SH-SY5Y (cell line): ENCODE data around the gene IL1RL2.

Experiments used
- GATA2 ChIP-seq: IDR thresholded peaks from 2 replicates; pipeline ENCODE4 v1.6.1; 2011; ENCODE audit warnings: mild to moderate bottlenecking, low read depth, low read length
- GATA3 ChIP-seq: IDR thresholded peaks from 2 replicates; pipeline ENCODE4 v1.6.1; 2011; ENCODE audit warnings: low read depth, mild to moderate bottlenecking, low read length, moderate library complexity

The IL1RL2 gene

DNA sequence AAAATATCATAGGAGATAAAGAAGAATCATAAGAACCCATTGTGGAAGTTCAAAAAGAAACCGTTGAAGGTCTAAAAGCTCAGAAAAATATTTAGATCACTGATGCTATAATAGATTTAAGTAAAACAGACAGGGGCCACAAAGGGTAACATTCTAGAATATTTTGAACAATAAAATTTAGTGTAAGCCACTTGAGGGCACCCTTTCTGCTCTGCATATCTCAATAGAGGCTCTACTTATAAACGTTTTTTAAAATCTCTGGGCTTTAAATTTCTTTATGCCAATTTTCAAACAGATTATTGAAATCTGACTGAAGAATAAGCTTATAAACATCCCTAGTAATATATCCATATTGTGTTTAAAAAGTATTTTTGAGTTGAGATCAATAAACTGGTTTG lies 66.9 kb downstream of the IL1RL2 start:
- TF ChIP-seq GATA3 (no peak), GATA2 (no peak)

DNA sequence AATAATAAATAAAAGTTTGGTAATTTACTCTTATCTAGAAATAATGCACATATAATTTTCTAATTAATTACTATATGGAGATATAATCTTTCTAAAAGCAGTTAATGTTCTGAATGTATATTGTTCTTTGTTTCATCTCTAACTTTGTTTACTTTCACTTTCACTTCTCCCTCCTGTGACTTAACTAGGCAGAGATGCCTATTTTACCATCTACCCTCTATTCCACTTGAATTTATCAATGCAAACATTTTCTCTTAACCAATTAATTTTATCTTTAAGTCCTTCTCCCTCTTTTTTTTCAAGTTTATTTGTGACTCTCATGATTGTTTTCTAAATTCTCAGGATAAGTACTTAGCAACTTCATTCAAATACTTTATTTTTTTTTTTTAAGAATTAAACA lies 69.5 kb downstream of the IL1RL2 start:
- TF ChIP-seq GATA2 (no peak), GATA3 (no peak)

DNA sequence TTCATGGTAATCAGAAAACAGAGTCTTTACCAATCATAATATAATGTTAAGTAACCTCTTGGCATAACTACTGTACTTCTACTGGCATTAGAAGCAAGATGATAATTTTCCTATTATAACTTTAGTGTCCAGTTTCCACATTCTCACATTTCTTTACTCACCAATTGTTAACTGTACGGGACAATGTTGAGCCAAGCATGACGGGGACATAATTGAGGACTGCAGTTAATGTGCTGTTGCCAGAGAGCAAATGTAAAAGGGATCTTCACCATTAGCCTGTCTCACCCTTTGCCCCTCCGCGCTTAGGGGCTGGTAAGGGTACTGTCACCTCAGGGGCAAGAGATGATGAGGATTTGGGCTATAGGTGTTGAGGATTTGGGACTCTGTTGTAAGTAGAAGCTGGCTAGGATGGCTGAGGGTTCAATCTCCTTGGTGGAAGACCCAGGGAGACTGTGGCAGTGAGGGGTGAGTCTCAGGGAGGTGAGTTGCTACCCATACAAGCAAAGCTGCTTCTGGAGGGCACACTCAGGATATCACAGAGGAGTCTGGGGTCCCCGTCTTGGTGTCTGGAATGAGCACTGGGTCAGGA lies 70.1 kb downstream of the IL1RL2 start:
- no peak for TF ChIP-seq GATA3
- no peak for TF ChIP-seq GATA2

DNA sequence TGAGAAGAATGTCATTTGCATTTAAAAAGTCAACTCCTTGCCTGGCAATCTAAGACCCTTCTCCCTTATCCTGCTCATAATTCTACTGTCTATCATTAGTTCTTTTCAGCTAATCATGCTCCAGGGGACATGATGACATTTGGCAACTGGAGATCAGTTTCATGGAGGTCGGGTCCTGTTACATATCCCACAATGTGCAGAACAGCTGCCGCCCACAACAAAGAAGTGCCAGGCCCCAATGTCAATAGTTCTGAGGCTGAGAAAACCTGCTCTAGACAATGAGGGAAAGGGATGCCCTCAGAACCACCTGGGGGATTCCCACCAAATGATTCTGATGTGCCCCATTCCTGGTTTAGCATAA lies 71.2 kb downstream of the IL1RL2 start:
- TF ChIP-seq GATA2, result no peak
- TF ChIP-seq GATA3, result no peak

DNA sequence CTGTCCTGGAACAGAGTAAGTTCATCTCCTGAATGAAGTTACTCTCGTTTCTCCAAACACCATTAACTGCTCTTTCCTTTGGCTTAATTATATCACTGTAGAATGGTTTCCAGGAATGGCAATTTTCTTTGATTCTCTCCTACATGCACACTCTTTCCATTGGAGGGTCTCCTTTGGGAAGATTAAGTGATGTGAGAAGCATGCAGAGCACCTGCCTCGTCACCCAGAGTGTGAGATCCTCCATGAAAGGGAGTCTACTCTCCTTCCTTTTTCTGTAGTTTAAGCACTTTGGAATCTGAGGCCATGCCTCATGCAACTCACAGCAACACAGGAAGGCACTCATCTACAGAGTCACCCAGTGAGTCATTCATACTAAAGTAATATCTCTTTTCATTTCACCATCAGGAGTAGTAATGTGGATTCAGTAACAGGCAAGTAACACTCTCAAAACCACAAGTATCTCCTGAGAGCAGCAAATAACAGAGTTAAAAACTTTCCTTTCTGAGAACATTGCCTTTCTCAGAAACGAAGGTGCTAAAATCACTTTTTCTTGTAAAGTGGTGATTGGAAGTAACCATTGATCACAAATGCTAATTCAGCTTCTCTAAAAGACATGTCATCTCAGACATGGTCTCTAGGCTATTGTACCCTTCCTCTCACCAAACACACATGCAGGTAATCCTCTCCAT lies 71.7 kb downstream of the IL1RL2 start:
- TF ChIP-seq GATA2 (no peak), GATA3 (no peak)

DNA sequence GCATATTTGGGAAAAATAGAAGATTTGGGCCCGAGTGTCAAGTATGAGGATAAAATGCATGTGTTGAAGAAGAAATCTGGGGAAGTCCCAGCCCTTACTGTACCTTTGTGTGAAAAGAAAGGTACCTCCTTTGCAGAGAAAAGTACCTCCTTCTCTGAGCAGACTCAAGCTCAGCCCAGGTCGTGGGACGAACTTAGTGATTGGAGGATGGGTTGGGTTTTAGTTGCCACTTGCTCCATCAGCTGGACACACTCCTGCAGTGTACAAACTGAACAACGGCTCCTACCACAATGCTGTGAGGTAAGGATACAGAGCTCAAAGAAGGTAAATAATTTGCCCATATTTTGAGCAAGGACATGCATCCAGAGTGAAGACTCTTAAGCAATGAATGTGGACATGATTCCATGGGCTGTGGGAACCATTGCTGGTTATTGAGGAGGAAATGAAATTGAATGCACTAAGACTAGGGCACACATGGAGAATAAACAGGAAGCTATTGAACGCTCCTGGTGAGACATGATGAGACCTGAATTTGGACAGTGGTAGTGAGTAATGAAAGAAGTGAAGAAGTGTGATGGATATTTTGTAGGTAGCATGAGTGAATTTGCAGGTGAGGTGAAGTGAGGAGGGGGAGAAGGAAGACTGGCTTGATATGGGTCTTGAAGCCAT lies 74.8 kb downstream of the IL1RL2 start:
- TF ChIP-seq GATA3, result no peak
- no peak for TF ChIP-seq GATA2

DNA sequence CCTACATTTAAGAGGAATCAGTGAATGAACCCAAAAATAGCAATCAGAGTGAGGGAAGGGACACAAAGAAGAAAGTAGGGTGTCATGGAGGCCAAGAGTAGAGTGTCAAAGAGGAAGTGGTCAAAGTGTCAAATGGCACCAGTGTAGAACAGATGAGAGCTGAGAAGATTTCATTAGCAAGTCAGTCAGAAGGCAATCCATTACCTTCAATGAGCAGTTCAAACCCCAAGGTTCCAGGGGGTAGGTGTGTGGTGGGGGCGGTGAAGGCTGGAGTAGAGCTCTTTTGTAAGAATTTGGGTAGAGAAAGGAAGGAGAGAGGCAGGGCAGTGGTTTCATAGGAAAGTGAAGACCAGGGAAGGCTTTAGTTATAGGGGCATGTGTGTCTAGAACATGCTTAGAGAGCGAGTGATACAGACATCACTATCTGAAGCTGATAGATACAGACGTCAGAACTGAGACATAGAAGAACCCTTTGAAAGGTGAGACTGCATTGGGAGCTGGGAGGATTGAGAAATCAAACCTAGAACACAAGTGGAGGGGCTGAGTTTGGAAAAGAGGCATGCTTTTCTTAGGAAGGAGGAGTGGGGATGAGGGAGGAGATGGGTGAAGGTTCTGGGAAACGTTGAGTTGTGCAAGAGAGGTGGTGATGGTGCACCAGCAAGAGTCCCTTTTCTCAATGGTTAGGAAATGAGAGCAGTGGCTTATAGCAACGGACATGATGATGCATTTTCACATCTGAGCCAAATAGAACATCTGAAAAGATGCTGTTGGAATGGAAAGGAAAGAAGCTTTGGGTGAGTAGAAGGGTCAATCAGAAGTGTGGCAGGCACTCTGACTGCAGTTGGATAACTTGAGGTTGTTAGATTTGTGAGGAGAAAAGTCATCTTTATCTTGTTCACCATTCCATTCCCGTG lies 75.7 kb downstream of the IL1RL2 start:
- TF ChIP-seq GATA2 (no peak), GATA3 (no peak)

DNA sequence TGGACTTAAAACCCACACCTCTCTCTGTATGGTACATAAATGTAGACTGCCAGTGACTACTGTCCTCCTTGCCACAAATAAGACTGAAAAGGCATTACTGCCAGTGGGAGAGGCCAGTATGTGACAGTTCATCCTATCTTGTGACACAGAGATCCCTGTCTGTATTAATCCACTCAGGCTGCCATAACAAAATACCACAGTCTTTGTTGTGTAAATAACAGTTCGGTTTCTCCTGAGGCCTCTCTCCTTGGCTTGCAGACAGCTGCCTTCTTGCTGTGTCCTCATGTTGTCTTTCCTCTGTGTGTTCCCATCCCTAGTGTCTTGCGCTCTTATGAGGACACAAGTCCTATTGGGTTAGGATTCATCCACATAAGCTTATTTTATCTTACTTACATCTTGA lies 78.1 kb downstream of the IL1RL2 start:
- no peak for TF ChIP-seq GATA2
- no peak for TF ChIP-seq GATA3

DNA sequence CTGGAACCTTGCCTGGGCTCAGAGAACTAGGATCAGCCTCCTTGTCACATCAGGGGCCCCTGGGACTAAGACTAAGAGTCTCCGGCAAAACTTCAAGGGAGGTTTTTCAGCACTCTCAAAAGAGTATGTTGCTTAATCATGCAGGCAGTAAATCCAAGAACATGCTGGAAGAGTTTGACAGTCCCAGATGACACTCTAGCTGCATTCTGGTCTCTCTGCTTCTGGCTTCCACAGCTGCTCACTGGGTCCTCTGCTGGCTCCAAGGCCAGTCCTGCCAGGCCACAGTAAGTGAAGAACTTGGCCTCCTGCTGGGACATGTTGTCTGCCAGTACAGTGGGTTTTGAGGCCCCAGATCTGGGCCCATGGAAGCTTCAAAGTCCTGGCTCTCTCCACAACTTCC lies 79.4 kb downstream of the IL1RL2 start:
- no peak for TF ChIP-seq GATA2
- TF ChIP-seq GATA3, result no peak

DNA sequence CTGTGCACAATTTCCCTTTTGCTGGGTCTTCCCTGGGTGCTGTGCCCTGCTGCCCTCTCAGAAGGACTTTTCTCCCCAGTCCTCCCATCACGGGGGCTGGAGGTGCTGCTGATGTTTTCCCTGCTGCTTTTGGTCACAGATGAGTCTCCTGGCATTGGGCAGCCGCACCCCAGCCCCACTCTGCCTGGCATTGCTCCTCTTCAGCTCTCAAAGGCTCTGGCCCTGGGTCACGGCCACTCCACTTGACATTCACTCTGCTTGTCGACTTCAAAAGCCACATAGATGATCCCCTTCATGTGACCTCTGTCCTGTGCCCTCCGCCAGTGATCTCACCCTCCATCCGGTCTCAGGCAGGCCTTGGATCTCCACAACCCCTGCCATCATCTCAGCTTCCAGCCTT lies 81.0 kb downstream of the IL1RL2 start:
- TF ChIP-seq GATA2 (no peak), GATA3 (no peak)

DNA sequence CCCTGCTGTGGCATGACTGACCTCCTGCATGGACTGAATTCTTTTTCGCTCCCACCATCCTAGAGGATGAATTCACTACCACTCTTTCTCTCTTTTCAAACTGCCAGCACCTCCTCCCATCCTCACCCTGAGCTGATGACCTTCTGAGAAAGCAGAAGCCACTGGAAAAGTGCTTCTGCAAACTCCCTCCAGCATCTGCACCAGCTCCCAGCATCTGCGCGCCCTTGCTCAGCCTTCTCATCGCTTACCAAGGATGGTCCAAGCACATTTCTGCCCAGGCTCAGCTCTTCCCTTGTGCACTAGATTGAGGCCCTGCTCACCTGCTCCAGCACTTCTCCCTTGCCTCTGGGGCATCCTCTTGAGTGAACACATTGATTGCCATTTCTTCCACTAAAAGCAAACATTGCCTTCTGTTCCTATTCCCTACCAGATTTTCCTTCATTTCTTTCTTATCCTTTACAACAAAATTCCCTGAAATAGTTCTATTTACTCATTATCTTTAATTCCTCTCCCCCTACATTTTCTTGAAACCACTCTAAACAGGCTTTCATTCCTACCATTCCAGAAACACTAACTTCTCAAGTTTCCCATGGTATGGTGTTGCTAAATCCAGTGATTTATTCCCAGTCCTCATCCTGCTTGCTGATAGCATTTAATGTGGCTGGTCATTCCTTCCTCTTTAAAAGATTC lies 81.8 kb downstream of the IL1RL2 start:
- no peak for TF ChIP-seq GATA2
- no peak for TF ChIP-seq GATA3

DNA sequence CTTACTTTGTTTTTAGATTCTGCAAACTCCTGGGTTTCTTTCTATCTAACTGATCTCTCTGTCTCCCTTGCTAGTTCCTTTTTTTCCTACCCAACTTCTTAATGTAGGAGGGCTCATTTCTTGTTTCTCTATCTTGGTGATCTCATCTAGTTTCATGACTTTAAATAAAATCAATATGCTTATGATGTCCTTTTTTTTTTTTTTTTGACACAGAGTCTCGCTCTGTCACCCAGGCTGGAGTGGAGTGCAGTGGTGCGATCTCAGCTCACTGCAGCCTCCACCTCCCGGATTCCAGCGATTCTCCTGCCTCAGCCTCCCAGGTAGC lies 82.3 kb downstream of the IL1RL2 start:
- TF ChIP-seq GATA3 (no peak), GATA2 (no peak)

DNA sequence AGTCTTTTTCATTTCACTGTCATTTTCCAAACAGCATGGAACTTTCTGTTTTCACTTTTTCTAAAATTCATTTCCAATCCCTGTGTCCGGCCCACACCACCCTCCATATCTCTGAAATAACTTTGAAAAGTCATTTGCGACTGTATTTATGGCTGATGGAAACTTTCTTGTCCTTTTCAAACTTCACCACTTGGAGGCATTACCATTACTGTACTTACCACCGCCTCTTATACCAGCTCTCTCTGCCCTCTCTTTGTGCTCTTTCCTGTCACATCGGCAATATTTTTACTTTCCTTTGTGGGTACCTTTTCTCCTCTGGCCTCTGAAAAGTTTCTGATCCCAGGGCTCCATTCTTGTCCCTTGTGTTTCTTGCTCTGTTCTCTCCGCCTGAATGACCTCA lies 85.0 kb downstream of the IL1RL2 start:
- TF ChIP-seq GATA2 (no peak), GATA3 (no peak)

DNA sequence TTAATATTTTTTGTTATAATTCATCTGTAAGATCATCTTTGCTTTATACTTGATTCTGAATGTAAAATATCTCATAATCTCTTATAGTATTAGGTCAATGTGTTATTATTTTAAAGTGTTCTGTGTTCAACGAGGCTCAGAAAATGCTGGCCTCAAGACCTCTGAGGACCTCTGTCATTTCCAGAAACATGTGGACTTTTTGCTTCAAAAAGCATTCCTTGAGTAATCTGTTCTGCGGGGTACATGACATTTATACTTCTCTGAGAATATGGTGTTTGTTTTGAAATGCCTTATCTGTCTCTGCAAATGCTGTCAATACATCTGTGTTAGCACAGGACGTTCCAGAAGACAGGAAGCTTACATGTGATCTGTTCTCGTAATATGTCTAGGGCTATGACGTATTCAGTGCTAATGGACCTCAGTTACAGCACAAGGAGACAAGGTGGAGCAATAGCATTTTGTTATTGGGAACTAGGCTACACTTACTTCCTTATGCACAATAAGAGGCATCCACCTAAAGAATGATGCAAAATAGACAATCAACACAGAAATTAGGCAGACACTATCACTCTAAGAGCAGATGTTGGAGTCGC lies 86.9 kb downstream of the IL1RL2 start:
- no peak for TF ChIP-seq GATA2
